ENCODE results near the gene TMEM17.

Gene TMEM17

DNA sequence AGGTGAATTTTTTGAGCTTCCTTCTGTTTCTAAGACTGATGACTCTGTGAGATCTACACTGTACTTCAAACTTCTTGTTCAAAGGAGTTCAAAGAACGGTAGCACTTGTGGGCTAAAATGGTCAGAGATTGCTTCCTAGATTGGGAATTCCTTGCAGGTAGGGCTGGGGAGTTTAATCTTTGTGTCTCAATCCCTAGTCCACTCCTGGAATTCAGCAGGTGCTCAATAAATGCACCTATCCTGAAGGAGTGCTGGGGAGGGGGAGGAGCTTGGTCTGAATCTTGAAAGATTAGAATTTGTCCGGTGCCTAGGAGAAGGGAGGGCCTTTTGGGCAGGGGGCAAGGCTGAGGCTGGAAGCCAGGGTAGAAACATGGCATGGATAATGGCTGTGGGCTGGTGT lies 34.6 kb downstream of the TMEM17 start:
- no peak for DNase-seq

- no peak for DNase-seq
Observed at GRCh38 chr2:62469548-62469947, 36.4 kb downstream of the TMEM17 start.

GRCh38 chr2:62469114-62469513 lies 36.9 kb downstream of the TMEM17 start:
- no peak for DNase-seq

DNA sequence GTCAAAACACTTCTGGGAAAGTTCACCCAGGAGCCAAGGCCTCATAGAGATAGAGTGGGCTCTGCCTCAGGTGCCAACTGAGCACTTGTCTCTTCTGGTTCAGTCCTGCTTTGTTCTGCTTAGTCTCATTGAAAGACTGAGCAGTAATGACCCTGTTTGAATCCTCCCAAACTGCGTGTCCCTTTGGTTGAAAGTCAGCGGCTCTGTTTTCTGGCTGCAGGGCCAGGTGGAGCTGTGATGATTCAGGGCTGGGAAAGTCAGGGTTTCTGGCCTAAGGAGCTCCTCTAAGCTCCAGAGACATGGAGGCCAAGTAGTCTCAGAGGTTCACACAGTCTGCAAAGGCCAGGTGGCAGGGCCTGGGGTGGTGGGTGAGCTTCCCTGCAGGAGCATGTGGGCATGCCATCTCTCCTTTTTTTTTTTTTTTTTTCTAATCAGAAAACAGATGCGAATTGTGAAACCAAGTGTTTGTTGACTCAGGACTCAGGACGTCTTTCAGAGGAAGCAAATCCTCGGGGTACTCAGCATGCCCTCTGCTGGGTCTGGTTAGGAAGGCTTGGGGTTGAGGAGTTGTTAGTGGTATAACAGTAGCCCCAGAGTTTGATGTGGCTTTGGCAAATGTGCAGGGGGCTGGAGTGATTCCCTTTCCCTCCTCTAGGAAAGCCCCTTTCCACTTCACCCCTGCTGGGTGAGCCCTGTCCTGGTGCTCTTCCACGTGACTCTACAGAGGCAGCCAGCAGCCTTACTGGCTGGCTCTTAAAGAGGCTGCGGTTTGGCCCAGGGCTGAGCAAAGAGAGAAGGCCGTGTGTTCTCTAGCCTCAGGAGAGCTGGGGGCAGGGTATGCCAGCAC lies 38.3 kb downstream of the TMEM17 start:
- DNase-seq = no peak

- no peak for DNase-seq
Observed at GRCh38 chr2:62467100-62467474, 38.9 kb downstream of the TMEM17 start.

- DNase-seq = no peak
Observed at GRCh38 chr2:62466503-62466854, 39.5 kb downstream of the TMEM17 start.

GRCh38 chr2:62465741-62466502 lies 40.1 kb downstream of the TMEM17 start:
- no peak for DNase-seq

DNA sequence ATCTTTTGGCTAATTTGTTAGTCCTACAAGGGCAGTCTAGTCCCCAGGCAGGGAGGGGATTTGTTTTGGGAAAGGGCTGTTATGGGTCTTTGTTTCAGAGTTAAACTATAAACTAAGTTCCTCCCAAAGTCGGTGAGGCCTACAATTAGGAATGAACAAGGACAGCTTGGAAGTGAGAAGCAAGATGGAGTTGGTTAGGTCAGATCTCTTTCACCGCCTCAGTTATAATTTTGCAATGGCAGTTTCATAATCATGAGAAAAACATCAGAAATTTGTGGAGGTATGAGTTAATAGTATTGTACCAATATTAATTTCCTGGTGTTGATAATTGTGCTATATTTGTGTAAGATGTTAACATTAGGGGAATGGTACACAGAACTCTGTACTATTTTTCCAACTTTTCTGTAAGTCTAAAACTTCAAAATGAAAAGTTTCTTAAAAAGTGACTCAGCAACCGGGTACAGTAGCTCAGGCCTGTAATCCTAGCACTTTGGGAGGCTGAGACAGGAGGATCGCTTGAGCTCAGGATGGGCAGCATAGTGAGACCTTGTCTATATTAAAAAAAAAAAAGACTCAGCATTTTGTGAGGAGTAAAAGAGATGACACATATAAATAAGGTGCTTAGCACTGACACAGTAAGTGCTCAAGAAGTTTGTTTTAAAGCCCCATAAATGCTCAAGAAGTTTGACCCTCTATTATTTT lies 40.8 kb downstream of the TMEM17 start:
- no peak for DNase-seq

DNA sequence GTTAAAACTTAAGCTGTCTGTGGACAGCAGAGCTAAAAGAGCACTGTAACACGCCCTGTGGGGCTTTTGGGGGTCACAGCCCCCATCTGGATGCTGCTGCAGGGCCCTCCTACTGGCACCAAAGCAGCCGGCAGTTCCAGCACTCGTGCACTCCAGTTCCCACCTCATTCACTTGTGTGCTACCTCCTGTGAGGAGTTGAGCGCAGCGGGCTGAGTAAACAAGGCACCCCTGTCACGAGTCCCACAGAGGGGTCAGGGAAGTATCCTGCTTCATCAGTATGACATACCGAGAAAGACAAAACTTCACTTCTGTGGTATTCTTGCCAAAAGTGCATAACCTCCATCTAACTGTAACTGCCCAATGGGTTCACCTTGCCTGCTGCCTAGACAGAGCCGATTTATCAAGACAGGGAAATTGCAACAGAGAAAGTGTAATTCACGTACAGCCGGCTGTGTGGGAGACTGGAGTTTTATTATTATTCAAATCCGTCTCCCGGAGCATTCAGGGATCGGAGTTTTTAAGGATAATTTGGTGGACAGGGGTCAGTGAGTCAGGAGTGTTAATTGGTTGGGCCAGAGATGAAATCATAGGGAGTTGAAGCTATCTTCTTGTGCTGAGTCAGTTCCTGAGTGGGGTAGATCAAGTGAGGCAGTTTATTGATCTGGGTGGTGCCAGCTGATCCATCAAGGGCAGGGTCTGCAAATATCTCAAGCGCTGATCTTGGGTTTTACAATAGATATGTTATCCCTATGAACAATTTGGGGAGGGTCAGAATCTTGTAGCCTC lies 41.6 kb downstream of the TMEM17 start:
- DNase-seq = no peak

GRCh38 chr2:62462211-62462610 lies 43.8 kb downstream of the TMEM17 start:
- DNase-seq = no peak

GRCh38 chr2:62461707-62462106 lies 44.3 kb downstream of the TMEM17 start:
- no peak for DNase-seq

DNA sequence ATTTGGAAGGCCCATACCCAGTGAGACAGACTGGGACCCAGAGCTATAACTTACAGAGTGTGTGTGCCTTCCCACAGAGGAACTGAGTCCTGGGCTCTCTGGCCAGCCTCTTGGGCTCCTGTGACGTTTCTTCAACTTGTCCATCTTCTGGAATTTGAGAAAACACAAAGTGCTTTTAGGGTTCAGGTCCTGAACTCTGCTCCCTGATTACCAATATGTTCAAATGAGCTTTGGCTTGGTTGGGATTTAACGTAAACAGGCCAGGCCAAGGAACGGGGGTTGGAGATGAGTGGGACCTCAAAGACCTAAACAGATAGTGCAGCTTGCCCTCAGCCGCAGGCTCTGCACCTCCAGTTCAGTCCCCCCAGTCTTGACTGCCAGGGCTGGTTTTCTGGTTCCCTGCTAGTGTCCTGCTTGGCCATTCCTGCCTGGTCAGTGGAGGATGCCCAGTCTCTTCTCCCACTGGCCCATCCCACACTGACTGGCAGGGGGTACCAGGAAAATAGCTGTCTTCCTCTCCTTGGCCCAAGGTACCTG lies 44.9 kb downstream of the TMEM17 start:
- DNase-seq = no peak

- DNase-seq = no peak
Observed at GRCh38 chr2:62460175-62460574, 45.8 kb downstream of the TMEM17 start.

GRCh38 chr2:62459672-62460071 lies 46.3 kb downstream of the TMEM17 start:
- DNase-seq = no peak

DNA sequence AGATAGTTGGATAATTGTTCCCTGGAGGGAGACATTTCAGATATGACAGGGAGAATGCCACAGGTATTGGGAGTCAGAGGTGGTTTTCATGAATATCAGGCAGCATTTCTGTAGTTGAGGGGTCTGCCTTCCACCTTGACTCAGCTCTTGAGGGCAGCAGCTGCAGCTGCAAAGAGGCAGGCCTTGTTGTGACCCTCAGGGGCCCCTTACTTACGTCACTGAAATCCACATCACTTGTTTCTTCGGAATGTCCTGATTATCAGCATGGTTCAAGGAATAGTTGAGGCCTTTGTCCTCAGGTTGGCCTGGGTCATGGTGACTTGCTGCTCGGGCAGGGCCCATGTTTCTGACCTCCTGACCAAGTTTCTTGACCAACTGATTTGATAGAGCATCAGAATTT lies 46.9 kb downstream of the TMEM17 start:
- no peak for DNase-seq

- DNase-seq = no peak
Observed at GRCh38 chr2:62458671-62459081, 47.3 kb downstream of the TMEM17 start.

DNA sequence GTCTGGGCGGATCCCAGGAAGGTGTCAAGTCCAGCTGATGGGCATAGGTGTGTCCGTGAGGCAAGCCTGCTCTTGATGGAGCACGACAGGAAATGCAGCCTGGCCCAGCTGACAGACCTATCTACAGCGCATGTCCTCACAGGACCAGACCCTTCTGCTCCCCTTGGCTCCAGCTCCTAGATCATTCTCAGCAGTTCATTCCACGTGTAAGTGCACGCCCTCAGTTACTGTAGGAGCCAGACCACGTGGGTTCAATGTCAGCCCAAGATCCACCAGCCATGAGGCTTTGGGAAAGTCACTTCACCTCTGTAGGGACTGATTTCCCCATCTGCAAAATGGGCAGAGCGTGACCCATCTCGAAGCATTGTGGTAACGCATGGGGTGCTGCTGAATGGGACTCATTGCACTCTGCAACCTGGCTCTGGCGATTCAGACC lies 47.8 kb downstream of the TMEM17 start:
- DNase-seq = no peak

GRCh38 chr2:62457556-62457955 lies 48.4 kb downstream of the TMEM17 start:
- DNase-seq = no peak

DNA sequence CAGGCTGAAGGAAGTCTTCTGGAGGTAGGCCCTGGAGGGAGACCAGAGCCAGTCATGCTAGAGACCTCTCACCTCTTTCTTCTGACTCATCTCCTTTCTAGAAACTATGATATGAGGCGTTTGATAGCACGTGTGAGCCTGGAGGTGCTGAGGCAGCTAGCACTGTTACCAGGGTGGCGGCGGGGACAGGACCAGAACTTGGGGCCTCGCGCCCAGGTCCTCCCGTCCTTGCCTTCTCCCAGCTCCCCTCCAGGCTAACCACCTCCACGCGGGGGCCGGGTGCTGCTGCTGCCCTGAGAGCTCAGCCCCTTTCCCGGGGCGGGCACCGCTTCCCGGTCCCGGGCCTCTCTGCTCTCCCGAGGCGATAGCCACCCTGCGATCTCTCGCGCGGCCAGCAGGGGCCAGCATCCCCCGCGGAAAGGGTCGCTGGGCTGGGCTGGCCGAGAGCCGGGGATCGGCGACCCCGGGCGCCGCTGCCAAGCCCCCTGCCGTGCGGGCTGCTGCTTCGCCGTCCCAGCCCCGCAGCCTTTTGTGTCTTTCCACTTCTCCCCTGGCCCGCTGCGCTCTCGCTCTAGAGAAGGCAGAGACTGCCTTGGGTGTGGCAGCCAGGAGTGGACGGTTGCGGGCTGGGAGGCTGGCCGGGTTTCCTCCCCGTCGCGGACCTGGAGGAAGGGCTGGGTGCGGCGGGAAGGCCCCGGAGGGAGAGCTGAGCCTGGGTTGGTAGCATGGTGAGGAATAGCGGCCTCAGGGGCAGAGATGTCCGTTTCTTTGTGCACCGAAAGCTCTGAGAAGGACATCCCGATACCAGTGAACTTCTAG lies 49.1 kb downstream of the TMEM17 start:
- DNase-seq = peak; percentile 36 to 51

DNA sequence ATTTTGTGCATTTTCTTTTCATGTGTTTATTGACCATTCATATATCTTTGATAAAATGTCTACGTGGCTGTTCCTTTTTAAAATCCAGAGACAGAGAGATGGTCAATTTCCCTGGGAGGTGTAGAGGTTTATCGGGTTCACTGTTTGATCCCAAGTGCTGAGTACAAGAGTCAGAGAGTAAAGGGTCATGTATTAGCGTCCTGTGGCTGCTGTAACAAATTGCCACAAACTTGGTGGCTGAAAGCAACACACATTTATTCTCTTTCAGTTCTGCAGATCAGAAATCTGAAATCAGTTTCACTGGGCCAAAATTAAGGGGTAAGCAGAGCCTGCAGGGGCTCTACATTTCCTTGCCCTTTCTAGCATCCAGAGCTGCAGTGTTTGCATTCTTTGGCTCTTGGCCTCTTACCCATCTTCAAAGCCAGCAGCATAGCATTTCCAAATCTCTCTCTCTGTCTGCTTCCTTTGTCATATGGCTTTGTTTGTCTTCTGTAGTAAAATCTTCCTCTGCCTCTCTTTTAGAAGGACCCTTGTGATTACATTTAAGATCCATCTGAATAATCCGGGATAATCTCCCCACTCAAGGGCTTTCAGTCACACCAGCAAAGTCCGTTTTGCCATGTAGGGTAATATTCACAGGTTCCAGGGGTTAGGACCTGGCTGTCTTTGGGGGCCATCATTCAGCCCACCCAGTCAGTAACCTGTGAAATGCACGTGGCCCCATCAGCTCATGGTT lies 49.9 kb downstream of the TMEM17 start:
- no peak for DNase-seq

DNA sequence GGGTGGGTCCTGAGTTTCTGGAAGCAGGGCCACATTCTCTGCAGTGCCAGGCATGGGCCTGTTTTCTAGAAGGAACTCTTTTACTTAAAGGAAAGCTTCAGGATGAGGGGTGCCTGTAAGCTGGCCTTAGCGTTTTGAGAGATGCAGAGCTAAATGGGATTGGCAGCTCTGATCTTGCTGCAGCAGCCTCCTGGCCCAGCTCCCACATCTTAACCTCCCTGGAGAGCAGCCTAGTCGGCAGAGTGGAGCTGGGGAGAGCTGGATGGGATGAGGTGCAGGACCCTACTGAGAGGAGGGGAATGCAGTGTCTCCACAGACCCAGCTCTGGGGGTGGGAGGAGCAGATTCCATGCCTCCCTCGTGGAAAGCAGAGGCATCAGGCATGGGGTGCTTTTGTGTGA lies 52.0 kb downstream of the TMEM17 start:
- DNase-seq = no peak
